Measurements from ENCODE around the gene AQP12A.
"Not testable (repeated sequence)": the region's sequence is repeated elsewhere in the genome, so short reads cannot be mapped to it uniquely, and the experiment has no call there.

Gene AQP12A

DNA sequence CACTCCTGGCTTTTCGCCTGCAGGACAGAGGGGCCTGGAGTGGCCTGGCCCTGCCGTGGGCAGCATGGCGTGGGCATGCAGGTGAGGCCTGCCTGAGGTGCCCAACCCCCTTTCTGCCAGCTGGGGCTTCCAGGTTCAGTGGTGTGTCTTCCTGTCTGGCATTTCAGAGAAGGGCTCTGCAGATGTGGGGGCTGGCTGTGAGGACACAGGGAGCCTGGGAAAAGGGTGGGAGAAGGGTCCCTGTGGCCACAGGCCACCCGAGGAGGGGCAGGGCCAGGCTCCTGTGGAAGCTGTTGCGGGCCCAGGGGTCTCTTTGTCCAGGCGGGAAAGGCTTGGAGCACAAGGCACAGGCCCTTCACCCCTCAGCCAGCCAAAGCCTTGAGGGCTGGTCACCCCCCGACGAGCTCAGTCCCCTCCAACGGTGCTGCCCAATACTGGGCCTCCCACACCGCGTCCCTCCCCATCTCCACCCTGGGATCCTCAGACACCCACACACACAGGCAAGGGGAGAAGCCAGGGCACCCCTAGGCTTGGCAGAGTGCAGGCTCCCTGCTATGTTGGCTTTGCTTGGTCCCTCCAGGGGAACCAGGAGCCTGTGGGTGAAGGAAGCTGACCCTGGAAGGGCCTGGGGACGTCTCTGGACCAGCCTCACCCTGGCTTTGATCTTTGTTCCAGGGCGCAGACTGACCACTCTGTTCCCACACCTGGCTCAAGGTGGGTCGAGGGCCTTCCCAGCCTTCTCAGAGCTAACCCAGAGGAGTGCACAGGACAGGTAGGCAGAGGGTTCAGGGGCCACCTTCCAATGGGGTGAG is 3.7 kb upstream of the AQP12A start:
- DNase-seq (ENCODE audit: low read depth in 3 of 3) = no peak

DNA sequence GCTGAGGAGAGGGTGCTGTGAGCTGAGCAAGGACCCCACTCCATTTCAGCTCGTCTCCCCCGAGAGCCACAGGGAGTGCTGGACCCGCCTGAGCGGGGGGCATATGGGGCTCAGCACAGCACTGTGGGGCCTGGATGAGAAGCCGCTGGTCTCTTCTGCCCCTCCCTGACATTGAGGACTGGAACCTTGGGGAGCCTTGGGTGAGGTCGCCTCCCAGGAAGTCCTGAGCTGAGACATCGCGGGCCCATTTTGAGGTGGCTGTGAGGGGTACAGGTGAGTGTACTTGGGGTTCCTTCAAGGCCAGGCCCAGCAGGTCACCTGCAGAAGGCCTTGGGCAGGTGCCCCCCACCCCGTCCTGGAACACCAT is 3.1 kb upstream of the AQP12A start:
- no peak for DNase-seq (ENCODE audit: low read depth in 3 of 3)

DNA sequence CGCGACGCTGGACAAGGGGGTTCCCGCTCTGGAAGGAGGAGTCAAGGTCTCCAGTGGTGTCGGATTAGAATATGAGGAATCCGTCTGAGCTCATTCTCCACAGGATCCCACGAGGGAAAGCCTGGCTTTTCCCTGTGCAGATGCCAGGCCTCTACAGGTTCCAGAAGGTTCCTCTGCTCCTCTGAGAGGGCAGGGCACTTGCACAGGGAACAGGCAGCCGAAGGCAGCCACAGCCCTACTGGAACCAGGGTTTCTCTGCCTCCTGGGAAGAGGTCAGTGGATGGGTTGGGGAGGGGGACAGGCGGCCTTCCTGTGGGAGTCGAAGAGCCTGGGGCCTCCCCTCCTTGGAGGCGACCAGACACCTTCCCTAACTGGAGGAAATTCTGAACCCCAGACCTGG is 1.7 kb upstream of the AQP12A start:
- no peak for DNase-seq (ENCODE audit: low read depth in 3 of 3)

DNA sequence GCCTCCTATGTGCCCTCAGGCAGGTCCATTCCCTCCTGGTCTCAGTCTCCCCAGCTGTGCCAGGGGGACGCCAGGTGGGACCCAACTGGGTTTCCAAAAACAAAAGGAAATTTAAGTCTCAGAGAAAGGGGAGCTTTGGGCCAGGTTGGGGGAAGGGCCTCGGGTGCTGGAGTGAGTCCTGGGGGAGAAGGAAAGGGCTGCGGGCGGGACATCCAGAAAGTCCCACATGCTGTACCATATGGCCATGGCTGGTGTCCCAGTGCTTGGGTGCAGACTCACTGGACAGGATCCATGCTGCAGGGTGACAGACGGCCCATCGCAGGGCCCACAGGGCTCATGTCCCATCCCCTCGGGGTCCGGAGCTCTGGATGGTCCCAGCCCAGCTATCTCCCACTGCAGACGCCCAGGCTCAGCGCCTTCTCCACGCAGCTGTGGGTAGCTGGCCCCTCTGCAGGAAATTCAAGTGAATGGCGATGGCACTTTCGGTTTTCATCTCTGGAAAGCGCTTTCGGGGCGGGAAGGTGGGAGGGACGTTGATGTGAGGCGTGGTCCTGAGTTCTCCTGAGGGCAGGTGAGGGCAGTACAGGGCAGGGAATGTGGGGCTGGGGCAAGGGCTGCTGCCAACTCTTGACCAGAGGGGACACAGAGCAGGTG is 1.1 kb upstream of the AQP12A start:
- not testable (repeated sequence) for DNase-seq (ENCODE audit: low read depth in 3 of 3)

DNA sequence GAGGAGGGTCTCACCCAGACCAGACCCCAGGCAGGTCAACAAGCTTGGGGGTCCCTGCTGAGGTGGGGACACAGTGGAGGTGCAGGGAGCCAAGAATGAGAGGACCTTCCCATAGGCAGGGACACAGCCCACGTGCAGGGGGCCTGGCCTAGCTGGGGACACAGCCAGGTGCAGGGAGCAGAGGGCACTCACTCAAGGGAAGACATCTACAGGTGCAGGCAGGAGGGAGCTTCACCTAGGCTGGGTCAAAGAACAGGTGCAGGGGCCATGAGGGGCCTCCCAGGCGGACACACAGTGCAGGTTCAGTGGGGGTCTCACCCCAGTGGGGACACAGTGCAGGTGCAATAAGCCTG is 615 bp upstream of the AQP12A start:
- DNase-seq (ENCODE audit: low read depth in 3 of 3) = not testable (repeated sequence)

DNA sequence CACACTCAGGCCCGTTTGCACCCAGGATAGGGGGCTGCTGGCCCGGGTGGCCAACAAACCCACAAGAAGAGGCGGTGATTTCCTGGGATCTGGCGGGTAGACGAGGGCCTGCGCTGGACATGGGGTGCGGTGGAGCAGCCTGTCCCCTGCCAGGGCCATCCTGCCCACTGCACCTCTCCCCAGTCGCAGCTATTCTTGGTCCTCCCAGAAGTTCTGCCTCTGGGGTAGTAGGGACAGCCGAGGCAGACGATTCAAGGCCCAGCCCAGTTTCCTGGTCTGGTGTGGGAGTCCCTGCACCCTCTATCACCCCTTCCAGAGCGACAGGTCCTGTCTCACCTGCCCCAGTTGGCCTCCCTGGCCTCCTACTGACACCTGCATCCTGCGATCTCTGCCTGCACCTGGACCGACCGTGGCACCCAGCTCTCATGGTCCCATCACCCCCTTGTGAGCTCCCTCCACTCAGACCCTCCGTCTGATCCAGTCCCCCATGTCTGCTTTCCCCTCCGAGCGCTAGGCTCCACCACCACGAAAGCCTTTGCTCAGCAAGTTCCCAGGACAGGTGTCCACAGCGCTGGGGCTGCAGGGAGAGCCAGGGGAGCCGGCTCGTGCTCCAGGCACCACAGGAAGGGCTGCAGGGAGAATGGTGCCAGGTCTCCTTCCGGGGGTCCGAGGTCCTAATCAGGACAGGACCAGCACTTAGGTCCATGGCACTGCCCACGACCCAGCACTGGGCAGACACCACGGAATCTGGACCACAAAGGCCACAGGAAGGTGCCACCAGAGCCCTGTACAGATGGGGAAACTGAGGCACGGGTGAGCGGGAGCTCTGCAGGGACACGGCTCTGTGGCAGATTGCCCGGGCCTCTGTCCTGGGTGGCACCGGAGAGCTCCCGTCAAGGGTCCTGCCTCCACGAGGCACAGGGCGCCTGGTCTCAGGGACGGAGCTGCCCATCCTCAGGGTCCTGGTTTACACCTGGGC is 1.2 kb downstream of the AQP12A start:
- DNase-seq (ENCODE audit: low read depth in 3 of 3) = not testable (repeated sequence)

DNA sequence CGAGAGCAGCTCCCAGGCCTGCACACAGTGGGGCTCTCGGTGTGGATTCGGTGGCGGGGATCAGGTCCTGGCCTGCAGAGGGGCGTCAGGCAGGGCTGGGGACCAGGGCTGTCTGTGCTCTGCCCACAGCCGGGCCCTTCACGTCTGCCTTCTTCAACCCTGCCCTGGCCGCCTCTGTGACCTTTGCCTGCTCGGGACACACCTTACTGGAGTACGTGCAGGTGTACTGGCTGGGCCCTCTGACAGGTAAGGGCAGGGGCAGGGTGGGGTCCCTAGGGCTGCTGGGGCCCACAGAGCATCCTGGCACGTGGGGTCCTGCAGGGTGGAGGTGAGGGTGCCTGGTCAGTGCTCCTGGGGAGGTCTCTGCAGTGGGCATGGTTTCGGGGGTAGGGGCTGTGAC is 2.6 kb downstream of the AQP12A start:
- not testable (repeated sequence) for DNase-seq (ENCODE audit: low read depth in 3 of 3)

DNA sequence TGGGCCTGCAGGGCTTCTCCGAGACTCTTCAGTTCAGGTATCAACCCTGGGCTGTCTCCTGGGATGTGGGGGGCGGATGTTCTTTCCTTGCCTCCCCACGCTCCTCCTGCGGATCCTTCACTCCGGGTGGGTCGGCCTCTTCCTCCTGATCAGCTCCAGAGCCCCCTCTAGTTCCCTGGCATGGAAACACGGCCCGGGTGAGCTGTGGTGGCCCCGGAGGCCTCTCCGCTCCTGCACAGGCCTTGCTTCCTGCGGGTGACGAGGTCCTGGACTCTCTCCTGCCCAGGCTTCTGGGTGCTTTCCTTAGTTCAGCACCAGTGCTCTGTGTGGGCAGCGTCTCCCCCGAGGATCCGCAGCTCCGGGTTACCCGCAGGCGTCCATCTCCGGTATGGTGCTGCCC is 3.9 kb downstream of the AQP12A start:
- DNase-seq (ENCODE audit: low read depth in 3 of 3) = not testable (repeated sequence)

DNA sequence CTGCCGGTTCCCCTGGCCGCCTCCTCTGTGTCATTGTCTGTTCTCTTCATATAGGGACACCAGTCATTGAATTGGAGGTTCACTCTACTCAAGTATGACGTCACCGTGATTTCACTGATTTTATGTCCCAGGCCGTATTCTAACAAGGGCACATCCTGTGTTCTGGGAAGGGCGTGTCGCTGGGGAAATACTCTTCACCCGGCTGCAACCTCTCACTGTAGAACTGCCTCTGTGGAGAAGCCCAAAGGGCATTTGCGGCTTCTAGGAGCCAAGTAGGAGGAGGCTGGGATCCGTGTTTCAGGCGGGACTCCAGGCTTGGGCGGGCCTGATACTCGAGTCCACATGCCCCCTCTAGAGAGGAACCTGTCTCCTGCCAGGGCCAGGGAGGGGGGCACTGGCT is 4.8 kb downstream of the AQP12A start:
- DNase-seq (ENCODE audit: low read depth in 3 of 3) = not testable (repeated sequence)

DNA sequence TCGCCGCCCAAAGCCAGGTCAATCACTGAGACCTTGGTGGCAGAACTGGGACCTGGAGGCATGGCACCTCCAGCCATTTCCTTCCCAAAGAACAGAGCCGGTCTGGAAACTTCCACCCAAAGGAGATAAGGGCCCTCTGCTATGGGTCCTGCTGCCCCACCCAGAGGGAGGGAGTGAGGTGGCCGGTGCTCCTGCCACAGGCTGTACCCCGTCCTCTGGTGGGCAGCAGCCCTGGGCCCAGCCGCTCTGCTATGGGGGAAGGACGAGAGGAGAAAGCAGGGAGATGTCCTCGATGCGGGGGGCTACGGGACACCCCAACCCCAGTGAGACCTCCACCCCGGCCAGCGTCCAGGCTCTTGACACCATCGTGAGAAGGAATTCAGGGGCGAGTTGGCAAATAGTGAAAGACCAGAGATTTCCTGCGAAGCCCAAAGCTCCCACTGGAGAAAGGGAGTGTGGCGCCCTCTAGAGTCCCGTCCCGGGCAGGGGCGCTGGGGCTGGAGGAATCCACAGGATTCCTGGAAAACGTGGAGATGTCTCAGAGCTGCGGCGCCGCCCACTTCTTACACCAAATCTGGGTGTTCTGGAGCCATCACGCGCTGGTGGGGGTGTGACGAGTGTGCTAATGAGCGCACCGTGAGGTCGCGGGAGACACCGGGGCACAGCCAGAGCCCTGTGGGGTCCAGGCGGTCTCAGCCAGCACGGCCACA is 7.3 kb downstream of the AQP12A start:
- not testable (repeated sequence) for DNase-seq (ENCODE audit: low read depth in 3 of 3)

DNA sequence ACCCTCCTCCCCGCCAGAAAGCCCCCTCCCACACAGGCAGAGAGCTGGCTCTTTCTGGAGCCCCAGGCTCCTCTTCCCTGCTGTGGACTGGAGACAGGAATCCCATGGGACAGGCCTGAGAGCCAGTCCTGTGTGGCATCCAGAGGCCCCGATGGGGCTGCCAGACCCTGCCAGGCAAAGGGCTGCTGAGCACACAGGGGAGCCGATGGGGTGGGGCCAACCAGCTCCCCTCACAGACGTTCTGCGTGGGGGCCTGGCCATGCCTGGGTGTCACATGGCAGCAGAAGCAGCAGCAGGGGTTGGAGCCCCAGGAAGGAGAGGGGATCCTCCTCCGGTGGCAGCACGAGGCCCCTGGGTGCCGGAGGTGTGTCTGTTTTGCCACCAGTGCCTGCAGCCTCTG is 8.2 kb downstream of the AQP12A start:
- DNase-seq (ENCODE audit: low read depth in 3 of 3) = not testable (repeated sequence)

DNA sequence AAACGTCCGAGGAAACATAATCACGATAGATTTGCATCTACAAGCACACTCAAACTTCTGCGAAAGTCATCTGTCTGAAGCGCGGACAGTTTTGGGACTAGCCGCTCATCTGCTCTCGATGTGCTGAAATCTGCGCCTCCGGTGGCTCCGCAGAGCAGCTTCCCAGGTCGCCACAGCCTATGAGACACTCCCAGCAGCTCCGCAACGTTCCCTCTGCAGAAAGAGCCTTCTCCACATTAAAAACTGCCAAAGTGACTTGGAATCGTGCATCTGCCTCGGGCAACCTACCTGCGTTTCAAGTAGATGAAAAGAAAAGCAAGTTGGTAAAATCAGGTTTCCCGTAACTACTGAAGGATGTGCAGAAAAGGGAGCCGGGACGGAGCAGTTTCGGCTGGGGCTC is 8.9 kb downstream of the AQP12A start:
- not testable (repeated sequence) for DNase-seq (ENCODE audit: low read depth in 3 of 3)

DNA sequence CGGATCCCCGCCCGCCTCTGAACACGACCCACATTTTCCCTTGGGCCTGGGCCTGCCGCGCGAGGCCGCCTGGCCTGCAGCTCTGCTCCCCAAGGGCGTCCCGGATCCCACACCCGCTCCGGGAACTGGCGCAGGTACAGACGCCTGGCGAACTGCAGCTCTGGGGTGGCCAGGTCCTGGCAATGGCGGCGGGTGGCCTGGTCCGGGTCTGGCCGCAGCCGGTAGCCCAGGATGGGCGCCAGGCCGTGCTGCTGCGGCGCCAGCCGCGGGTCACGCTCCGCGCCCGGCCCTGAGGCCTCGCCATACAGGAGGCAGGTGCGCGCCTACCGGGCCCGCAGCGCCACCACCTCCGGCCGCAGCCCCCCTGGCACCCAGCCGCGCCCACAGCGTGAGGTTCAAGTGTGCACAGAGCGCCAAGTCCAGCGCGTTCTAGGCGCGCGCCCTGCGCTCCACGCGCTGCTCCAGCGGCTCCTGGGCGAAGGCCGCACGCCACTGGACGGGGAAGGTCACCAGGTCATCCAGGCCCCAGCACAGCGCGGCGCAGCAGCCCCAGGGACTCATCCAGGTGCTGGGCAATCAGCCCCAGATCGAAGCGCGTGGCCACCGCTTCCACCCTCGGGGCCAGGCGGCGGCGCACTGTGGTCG is 9.5 kb downstream of the AQP12A start:
- no peak for DNase-seq (ENCODE audit: low read depth in 3 of 3)

DNA sequence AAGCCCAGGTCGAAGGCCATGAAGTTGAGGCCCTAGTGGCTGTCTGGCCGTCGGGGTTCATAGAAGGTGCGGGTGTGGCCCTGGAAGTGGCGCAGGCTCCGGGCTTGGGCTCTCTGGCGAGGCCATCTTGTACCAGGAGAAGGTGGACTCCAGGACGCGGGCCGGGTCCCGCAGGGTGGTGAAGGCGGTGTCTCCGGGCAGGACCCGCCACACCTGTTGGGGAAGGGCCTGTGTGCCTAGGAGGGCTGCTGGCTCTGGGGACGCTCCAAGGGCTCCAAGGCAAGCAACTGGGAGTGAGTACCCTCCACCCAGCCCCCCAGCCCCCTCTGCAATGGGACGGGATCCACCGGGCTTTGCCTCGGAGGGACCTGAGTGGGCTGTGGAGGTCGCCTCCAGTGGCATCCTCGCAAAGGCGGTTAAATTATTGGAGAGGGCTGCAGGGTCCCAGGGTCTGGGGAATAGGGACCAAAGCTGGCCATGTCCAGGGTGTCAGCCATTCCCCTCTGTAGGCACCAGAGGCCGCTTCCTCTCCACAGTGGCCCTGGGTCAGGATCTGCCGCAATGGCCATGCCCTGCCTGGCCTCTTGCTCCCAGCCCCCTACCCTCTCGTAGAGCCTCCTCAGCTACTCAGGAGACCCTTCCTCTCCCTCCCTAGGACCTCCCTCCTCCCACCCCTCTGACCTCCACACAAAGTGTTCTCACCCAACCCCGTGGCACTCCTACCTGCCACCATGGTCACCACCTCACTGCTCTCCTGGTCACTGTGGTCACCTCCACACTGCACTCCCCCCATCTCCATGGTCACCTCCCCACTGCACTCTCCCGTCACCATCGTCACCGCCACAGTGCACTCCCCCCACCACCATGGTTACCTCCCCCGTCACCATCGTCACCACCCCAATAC is 10.3 kb downstream of the AQP12A start:
- no peak for DNase-seq (ENCODE audit: low read depth in 3 of 3)

DNA sequence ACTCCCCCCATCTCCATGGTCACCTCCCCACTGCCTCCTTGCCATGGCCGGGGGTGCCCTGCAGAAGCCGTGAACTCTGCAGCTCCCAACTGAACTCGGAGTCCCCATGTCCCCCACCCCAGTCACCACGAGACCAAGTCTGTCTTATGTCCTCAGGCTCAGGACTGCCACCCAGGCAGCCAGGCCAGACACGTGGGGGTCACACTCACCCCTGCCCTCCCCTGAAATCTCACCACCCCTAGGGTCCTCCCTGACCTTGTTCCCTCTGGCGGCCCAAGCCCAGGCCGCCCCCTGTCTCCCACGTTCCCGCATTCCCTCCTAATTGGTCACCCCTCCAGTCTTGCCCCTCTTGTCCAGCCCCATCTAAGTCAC is 11.0 kb downstream of the AQP12A start:
- no peak for DNase-seq (ENCODE audit: low read depth in 3 of 3)

DNA sequence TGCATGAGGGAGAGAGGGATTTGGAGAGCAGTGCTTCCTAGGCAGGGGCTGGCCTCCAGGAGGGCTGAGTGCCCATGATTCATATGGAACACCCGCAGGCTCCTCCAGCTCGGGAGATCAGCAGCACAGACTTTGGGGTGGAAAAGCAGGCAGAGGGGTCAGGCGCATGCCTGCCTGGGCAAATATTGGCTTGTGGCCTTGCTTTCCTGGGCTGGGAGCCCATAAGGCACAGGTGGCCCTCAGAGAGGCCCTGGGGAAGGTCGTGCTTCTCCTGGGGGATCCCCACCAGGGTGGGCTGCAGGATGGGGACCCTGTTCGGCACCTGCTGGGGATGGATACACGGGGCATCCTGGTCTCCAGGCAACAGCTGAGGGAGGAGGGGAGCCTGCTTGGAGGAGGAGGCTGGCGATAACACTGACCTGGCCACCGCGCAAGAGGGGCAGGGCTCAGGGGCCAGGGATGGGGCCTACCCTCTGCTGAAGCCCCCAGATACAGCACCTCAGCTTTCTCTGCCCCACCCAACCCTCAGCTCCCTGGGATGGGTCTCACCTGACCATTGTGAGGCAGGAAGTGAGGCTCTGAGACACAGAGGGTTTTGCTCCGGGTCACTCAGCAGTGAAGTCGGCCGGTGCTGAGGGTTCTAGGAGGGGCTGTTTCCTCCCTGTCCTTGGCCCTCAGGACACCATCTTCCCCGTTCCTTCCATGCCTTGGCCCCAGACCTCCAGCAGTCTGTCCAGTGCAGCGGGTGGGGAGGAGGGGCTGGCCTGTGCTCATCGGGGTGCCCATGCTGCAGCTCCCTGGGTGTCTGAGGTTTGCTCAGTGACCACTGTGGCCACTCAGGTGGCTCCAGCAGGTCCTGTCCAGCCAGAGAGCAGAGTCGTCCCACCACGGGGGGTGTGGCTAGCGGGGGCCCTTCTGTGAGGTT is 12.0 kb downstream of the AQP12A start:
- DNase-seq (ENCODE audit: low read depth in 3 of 3) = no peak

DNA sequence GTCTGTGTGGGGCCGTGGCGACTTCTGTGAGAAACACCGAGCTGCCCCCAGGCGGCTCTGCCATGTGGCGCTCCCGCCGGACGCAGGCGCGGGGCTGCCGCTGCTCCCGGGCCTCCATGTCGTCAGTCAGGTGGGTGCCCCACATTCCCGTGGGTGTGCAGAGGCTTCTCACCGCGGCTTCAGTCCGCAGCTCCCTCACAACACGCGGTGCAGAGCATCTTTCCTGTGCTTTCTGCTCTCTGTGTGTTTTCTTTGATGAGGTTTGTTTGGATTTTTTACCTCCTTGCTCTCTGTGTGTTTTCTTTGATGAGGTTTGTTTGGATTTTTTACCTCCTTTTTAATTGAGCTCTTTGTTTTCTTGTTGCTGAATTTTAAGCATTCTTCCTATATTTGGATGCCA is 13.0 kb downstream of the AQP12A start:
- peak in 2 of 3 experiments; percentile 5 to 23 for DNase-seq (ENCODE audit: low read depth in 3 of 3)

DNA sequence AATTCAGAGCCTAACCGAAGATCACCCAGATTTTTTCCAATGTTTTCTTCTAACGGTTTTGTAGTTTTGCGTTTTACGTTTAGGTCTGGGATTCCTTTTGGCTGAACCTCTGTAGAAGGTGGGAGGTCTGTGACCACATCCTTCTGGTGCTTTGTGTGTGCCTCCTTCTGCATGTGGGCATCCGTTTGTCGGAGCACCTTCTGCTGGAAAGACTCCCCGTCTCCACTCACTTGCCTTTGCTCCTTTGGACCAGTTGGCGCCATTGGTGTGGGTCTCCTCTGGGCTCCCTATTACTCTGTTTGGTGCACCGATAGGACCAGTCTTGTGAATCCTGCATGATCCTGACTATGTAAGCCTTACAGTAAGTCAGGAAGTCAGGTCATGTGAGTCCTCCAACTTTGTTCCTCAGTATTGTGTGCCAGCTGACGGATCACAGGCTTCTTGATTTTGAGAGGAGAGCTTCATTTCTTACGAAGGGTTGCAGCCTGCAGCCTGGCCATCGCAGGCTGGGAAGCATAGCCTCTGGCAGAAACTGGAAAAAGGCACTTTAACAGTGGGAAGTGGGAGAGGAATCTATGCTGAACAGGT is 13.6 kb downstream of the AQP12A start:
- no peak for DNase-seq (ENCODE audit: low read depth in 3 of 3)
